Smooth muscle cell (in vitro differentiated cells): ENCODE measurements around the gene WNT5A. TPM values are rescaled to one million over a fixed set of nuclear protein-coding genes. Genes with fewer than 3 reads are reported as not detected.

Experiments
- DNase-seq: peaks from one replicate; lab custom pipeline; 2025; ENCODE audit not compliant: unreplicated experiment; lab: John Stamatoyannopoulos, UW
- H2AFZ ChIP-seq: fragments of 200-600 bp; sonication (generic); 2 replicates; pipeline ENCODE4 v1.6.0; 2016; ENCODE audit warnings: antibody characterized with exemption, low read depth, mild to moderate bottlenecking
- H3F3A ChIP-seq: fragments of 200-600 bp; sonication (generic); 2 replicates; pipeline ENCODE4 v1.6.0; 2017; ENCODE audit warnings: antibody characterized with exemption, low read depth
- H3K27ac ChIP-seq: fragments of 200-600 bp; sonication (generic); 2 replicates; pipeline ENCODE4 v1.5.1; 2016; ENCODE audit warnings: low read depth, mild to moderate bottlenecking
- H3K27me3 ChIP-seq: fragments of 200-600 bp; sonication (generic); 2 replicates; pipeline ENCODE4 v1.6.1; 2016; ENCODE audit warnings: low read depth, mild to moderate bottlenecking
- H3K36me3 ChIP-seq: fragments of 200-600 bp; sonication (generic); 2 replicates; pipeline ENCODE4 v1.5.1; 2016; ENCODE audit warnings: low read depth
- H3K4me1 ChIP-seq: fragments of 200-600 bp; sonication (generic); 2 replicates; pipeline ENCODE4 v1.5.1; 2016; ENCODE audit warnings: low read depth
- H3K4me2 ChIP-seq: fragments of 200-600 bp; sonication (generic); 2 replicates; pipeline ENCODE4 v1.6.0; 2016; ENCODE audit warnings: mild to moderate bottlenecking
- H3K4me3 ChIP-seq: fragments of 200-600 bp; sonication (generic); 2 replicates; pipeline ENCODE4 v1.5.1; 2016; ENCODE audit warnings: mild to moderate bottlenecking
- H3K79me2 ChIP-seq: fragments of 200-600 bp; sonication (generic); 2 replicates; pipeline ENCODE4 v1.6.0; 2016; ENCODE audit warnings: low read depth, mild to moderate bottlenecking
- H3K9ac ChIP-seq: fragments of 200-600 bp; sonication (generic); 2 replicates; pipeline ENCODE4 v1.6.0; 2016; ENCODE audit warnings: low read depth
- H3K9me3 ChIP-seq: fragments of 200-600 bp; sonication (generic); replicated peaks from 2 replicates; pipeline ENCODE4 v1.5.1; 2016; ENCODE audit warnings: low read depth
- H4K20me1 ChIP-seq: fragments of 200-600 bp; sonication (generic); 2 replicates; pipeline ENCODE4 v1.6.0; 2016; ENCODE audit warnings: low read depth
- CTCF ChIP-seq: fragments of 200-600 bp; sonication (generic); IDR thresholded peaks from 2 replicates; pipeline ENCODE4 v1.5.1; 2017; ENCODE audit warnings: borderline replicate concordance, mild to moderate bottlenecking, antibody characterized with exemption; ENCODE audit not compliant: insufficient read depth, poor library complexity, severe bottlenecking
- WGBS: methylation state at CpG from one replicate; pipeline ENCODE4 v1.1.7; 2016; ENCODE audit warnings: low lambda C conversion rate; 5-methylcytosine and 5-hydroxymethylcytosine counted together
- polyA plus RNA-seq: library from polyadenylated mRNA; unstranded; fragments of >200 nt; fragmentation: Nextera tagmentation; extraction: Ambion mirVana; gene quantifications from 2 replicates; pipeline ENCODE4 v1.2.1, GENCODE V29; 2016
- total RNA-seq: library from RNA; depleted of rRNA; stranded (reverse); fragments of >200 nt; gene quantifications from 2 replicates; pipeline ENCODE4 v1.2.3, GENCODE V29; 2014

Gene WNT5A
- total and polyA plus RNA-seq, 2 experiments from 2014 or later = 12.0 to 81.8 TPM

GRCh38 chr3:55471084-55471483, 16.0 kb downstream of the WNT5A start:
- H4K20me1 ChIP-seq = peaks cover 18% of the 10 kb centered on the region
- no peak for TF ChIP-seq CTCF
- H3K79me2 ChIP-seq = peaks cover 3% of the 10 kb centered on the region
- no peak overlapping the region for H3K9ac ChIP-seq
- H3K36me3 ChIP-seq = peaks cover 5% of the 10 kb centered on the region
- H3K4me2 ChIP-seq = no peak overlapping the region
- H2AFZ ChIP-seq = no peak overlapping the region
- H3K27ac ChIP-seq = no peak overlapping the region
- 75% methylated on average over 4 of the region's 4 CpGs for WGBS
- no peak for DNase-seq
- H3K27me3 ChIP-seq = no peaks in the 10 kb centered on the region
- H3K9me3 ChIP-seq = no peaks in the 10 kb centered on the region
- peaks cover 5% of the 10 kb centered on the region for H3K4me1 ChIP-seq
- no peak overlapping the region for H3K4me3 ChIP-seq
- peaks cover 3% of the 10 kb centered on the region for H3F3A ChIP-seq

GRCh38 chr3:55469957-55470526, 17.1 kb downstream of the WNT5A start:
- H3F3A ChIP-seq = peaks cover 3% of the 10 kb centered on the region
- H3K36me3 ChIP-seq = peaks cover 5% of the 10 kb centered on the region
- no peak for TF ChIP-seq CTCF
- H4K20me1 ChIP-seq = peaks cover 13% of the 10 kb centered on the region
- no peak overlapping the region for H3K27ac ChIP-seq
- no peak for DNase-seq
- WGBS = 97% methylated on average over 31 of the region's 32 CpGs
- H3K27me3 ChIP-seq = no peaks in the 10 kb centered on the region
- peaks cover 5% of the 10 kb centered on the region for H3K4me1 ChIP-seq
- H3K9me3 ChIP-seq = no peaks in the 10 kb centered on the region
- H3K4me3 ChIP-seq = no peak overlapping the region
- no peaks in the 10 kb centered on the region for H3K79me2 ChIP-seq
- no peak overlapping the region for H3K4me2 ChIP-seq
- H3K9ac ChIP-seq = no peak overlapping the region
- H2AFZ ChIP-seq = no peak overlapping the region

GRCh38 chr3:55468251-55468650, 18.9 kb downstream of the WNT5A start:
- H3K27ac ChIP-seq = peak overlapping the region; percentile 71
- no peak overlapping the region for H2AFZ ChIP-seq
- H3K4me2 ChIP-seq = no peak overlapping the region
- H3K27me3 ChIP-seq = no peaks in the 10 kb centered on the region
- H3F3A ChIP-seq = peaks cover 3% of the 10 kb centered on the region
- TF ChIP-seq CTCF = no peak
- peaks cover 6% of the 10 kb centered on the region for H4K20me1 ChIP-seq
- peaks cover 5% of the 10 kb centered on the region for H3K4me1 ChIP-seq
- 74% methylated on average over 5 of the region's 5 CpGs for WGBS
- peaks cover 5% of the 10 kb centered on the region for H3K36me3 ChIP-seq
- no peaks in the 10 kb centered on the region for H3K9me3 ChIP-seq
- H3K9ac ChIP-seq = no peak overlapping the region
- no peak overlapping the region for H3K4me3 ChIP-seq
- no peaks in the 10 kb centered on the region for H3K79me2 ChIP-seq
- no peak for DNase-seq

GRCh38 chr3:55467099-55467498, 20.0 kb downstream of the WNT5A start:
- H2AFZ ChIP-seq = no peak overlapping the region
- peak overlapping the region; percentile 21 for H3K4me2 ChIP-seq
- no peaks in the 10 kb centered on the region for H3K9me3 ChIP-seq
- no peak for TF ChIP-seq CTCF
- peak overlapping the region; percentile 71 for H3K27ac ChIP-seq
- no peaks in the 10 kb centered on the region for H3K79me2 ChIP-seq
- no peak overlapping the region for H3K4me3 ChIP-seq
- H4K20me1 ChIP-seq = no peaks in the 10 kb centered on the region
- peak overlapping the region; percentile 16 for H3K9ac ChIP-seq
- peaks cover 3% of the 10 kb centered on the region for H3F3A ChIP-seq
- H3K36me3 ChIP-seq = peaks cover 4% of the 10 kb centered on the region
- WGBS = 25% methylated on average over 2 of the region's 2 CpGs
- no peaks in the 10 kb centered on the region for H3K27me3 ChIP-seq
- no peak for DNase-seq
- H3K4me1 ChIP-seq = peaks cover 5% of the 10 kb centered on the region
